GM21526 (cell line): ENCODE data around the gene CAMK4.

Experiments used
- ATAC-seq: cut with Tn5 transposase; IDR thresholded peaks from one replicate; pipeline ENCODE4 v1.9.1; 2021; ENCODE audit warnings: moderate library complexity; ENCODE audit not compliant: unreplicated experiment, low FRiP score

Gene CAMK4

DNA sequence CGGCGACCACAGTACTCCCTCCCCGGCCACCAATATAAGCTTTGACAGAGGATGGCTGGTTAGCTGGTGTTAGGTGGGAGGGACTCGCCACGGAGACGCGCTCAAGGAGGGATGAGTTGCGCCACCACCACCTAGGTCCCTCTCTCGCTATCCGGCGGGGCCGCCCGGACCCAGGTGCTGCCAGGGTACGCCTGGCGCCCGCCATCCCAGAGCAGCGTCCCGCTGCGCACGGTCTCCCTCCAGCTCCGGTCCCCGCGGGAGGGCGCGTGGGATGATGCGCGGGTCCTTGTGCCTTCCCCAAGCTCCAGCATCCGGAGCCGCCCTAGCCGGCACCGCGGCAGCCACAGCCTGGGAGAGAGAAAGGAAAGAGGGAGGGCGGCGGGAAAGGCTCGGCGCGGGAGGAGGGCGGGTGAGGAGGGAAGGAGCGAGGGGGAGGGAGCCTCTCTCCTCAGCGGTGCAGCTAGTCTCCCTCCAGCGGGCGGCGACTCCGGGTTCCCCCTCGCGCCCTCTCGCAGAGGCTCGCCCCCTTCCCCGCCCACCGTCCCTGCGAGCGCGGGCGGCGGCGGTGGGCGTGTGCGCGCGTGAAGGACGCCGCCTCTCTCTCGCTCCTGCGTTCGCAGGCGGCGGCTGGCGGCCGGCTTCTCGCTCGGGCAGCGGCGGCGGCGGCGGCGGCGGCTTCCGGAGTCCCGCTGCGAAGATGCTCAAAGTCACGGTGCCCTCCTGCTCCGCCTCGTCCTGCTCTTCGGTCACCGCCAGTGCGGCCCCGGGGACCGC lies at the start of gene CAMK4:
Gene CAMK4, plus strand, starts transcription at position 598 of the 774 bp plus-strand sequence. Its CDS starts 100 bp downstream, at position 698.
- peak; percentile 76 for ATAC-seq

DNA sequence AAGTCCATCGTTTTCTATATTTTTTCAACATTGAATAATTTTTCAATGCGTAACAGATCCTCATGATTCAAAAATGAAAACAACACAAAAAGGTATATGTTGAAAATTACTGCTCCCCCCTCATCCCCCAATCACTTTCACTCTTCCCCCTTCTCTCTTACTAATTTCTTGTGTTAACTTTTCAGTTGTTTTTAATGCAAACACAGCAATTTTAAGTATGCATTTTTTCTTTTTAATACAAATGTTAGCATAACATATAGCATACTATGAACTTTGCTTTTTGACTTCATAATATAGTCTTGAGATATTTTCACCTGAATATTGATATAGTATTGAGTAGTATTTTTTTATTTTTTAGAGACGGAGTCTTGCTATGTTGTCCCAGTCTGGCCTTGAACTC lies 41.1 kb upstream of the CAMK4 start:
- ATAC-seq = no peak

DNA sequence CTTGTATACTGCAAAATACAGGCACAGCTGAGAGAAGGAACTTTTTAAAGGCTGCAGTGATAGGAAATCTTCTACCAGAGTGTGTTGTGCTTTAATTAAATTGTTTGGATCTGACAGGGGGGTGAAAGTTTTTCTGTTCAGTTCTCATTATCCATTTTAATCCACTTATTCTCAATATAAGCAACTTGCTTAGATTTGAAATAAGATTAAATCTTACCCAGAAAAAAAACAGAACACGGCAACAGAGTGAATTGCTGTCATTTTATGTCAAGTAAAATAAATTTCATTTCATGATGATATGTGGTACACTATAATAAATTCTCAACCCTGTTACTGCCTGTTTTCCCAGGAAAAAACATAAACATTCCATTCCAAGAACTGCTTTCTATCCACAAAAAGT lies 37.1 kb upstream of the CAMK4 start:
- ATAC-seq = no peak

DNA sequence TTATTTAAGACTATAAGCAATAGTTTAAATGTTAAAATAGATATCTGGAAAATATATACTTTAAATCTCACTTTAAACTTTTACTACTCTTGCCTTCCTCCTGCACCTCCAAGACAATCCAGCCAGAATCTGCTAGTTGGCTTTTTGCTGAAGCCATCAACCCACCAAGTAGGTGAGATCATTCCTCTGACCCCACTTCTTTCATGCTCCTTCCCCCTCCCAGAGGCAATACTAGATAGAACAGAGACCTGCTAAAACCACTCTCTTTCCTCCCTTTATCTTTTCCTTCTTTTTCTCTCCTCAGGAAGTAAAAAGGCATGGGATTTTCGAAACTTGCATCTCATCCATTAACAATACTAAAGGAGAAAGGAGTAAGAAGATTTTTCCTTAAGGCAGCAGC lies 30.1 kb upstream of the CAMK4 start:
- ATAC-seq = no peak

DNA sequence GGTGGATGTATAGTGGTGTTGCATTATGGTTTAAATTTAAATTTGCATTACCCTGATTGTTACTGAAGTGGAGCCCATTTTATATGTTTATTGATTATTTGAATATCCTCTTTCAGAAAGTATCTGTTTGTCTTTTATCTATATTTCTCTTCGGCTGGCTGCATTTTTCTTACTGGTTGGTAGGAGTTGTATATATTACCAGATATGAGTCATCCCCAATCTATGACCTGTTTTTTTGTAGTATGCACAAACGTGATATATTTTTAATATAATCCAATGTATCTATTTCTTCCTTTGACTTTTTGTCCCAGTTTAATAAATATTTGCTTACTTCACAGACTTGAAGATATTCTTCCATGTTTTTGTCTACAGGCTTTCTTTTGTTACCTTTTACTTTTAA lies 29.3 kb upstream of the CAMK4 start:
- ATAC-seq = no peak

DNA sequence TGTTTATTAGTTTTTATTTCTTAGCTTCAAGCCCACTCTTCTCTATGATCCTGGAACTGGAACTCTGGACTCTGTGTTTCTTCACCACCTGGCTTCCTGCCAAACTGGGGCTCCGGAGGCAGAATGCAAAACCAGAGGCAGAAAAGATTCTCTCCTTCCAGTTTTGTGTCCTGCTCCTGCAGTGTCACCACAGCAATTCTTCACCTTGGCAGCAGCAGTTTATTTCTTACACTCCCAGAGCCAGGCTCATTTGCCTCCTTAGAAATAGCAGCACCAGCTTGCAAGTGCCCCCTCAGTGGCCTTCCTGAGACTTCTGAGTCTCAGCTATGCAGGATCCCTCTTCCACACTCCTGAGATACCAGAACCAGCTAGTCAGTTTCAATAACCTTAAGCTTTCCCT lies 26.7 kb upstream of the CAMK4 start:
- no peak for ATAC-seq

DNA sequence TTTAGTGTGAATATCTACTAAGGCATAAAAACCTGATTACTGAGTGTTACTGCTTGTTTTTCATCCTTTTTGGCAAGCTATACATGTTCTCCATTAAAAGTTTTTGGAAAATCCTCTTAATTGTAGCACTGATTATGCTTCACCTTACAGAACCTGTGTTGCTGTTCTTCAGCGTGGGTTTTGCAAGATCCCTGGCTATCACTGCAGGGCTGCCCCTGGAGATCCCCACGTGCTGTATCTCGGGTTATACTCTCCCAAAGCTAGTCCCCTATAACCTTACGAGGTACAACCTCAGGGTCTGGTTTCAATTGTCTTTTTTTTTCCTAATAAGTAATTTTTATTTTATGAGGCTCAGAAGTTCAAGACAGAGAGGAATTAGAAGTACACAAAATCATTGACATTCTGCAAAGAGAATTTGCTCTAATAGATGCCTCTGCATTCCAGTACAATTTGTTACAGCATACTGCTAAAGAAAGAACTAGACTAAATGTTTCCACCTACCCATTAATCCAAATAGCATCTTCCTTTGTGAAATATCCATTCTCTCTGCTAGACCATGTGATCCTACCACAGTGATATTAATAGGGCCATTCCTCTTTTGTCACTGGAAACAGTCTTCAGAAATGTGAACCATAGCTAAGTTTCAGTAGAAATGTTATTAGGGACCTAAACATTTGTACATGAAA lies 25.8 kb upstream of the CAMK4 start:
- no peak for ATAC-seq

DNA sequence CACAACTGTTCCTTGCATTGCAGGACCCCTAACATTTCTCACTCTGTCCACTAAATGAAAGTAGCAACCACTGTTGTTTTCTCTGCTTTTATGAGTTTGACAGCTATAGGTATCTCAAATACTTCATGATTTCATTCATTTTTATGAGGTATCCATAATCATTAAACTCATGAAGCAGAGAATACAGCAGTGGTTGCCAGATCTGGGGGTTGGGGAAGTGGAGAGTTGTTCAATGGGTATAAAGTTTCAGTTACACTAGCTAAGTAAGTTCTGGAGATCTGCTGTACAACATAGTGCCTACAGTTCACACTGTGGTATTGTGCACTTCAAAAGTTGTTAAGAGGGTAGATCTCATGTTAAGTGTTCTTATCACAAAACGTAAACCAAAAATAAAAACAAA lies 23.4 kb upstream of the CAMK4 start:
- no peak for ATAC-seq

DNA sequence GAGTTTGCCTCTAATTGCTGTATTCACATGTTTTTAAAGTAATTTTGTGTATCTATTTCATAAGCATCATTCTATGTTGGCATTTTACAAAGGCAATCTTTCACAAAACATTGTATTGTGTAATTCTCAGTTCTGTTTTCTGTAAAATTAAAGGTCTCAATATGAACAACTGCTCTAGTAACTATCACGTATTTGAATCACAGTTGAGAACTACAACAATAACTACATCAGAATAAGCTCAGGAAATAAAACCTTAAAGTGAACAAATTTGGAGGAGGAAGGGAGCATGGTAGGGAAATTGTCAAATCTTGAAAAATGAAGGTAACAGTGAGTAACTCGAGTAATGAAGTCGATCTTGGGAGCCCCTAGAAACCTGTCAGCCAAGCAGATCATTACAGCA lies 22.5 kb upstream of the CAMK4 start:
- no peak for ATAC-seq

DNA sequence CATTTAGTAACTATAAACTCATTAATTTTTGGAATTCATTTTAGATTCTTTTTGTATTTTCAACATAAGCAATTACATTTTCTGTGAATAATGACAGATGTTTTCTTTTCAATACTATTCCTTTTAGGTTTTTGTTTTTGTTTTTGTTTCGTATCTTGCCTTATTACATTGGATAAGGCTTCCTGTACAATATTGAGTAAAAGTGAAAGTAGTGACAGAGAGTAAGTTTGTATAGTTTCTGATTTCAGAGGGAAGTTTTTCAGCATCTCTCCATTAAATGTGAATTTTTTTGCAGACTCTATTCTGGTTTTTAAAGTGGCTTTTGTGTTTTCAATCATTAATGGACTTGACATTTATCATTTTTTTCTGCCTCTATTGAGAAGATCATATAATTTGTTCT lies 12.8 kb upstream of the CAMK4 start:
- ATAC-seq = peak; percentile 85

DNA sequence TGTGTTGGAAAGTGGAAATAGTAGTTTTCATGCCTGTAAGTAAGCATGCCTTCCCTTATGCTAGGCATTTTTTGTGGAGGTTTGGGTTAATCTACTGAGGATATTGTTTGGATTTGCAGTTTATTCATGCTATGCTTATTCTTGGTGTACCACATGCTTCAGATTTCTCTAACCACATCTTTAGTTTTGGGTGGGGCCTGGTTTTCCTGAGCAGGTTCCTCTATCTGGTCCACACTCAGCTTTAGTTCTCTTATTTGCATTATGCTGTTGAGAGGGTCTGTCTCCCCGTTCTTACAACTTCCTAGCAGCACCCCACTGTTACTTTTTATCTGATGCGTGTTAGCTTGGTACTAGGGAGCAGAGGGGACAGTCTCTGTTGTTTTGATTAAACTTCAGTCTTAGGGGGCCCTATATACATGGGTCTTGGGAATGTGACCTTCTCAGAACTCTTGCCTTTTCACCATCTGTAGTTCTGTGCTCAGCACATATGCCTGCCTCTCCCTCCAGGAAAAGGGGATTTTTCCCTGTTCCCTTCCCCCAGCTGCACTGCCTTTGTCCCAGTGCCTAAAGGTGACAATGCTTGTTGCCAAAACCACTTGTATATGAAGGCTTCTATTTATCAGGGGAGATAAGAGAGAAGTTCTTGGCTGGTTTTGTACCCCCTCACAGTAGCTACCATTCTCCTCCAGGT lies 10.0 kb upstream of the CAMK4 start:
- no peak for ATAC-seq

DNA sequence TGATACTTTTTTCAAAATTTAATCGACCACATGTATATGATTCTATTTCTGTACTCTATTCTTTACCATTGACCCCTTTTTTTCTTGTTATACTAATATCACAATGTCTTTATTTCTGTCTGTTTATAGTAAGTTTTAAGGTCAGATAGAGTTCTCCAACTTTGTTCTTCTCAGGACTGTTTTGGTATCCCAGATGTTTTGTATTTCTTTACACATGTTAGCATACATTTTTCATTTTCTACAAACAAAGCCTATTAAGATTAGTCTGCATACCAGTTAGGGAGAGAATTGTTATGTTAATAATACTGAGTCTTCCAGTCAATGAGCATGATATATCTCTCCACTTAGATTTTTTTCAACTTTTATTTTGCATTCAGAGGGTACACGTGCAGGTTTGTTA lies 8.2 kb upstream of the CAMK4 start:
- ATAC-seq = no peak

DNA sequence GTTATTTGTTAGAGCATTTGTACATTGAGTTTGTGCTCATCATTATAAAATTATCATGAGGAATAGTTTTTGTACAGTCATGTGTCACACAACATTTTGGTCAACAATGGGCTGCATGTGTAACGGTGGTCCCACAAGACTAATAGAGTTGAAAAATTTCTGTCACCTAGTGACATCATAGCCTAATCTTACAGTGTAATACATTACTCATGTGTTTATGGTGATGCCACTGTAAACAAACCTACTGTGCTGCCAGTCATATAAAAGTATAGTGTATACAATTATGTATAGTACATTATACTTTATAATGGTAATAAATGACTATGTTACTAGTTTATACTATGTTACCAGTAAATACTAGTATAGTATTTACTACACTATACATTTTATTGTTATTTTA lies 3.0 kb upstream of the CAMK4 start:
- no peak for ATAC-seq

DNA sequence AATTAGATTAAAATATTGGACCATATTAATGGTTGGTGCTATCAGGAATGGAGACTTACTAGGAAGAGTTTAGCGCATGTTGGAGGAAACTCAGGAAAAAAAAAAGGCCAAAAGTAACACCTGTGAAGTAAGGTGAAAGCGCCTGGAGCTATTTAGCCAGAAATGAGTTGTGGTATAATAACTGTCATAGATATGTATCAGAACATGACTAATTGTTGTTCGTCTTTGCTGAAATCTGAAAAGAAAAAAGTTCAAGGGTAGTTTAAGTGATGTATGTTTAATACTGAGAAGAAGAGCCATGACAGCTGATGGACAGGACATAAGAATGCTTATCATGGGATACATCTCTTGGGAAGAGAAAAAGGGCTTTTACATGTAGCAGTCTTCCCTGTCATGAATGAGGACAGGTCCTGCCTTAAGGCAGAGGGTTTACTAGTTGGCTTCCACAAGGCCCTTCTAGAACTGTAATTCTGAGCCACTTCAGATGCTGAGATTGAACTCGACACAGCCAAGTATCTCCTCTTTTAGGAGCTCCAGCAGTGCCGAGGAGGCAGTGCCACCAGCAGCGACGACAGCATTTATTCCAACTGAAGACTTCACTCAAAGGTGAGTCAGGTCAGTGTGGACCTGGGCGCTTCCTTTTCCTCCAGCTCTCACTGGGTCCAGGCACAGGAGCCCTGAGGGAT lies 940 bp upstream of the CAMK4 start:
- peak; percentile 3 for ATAC-seq

DNA sequence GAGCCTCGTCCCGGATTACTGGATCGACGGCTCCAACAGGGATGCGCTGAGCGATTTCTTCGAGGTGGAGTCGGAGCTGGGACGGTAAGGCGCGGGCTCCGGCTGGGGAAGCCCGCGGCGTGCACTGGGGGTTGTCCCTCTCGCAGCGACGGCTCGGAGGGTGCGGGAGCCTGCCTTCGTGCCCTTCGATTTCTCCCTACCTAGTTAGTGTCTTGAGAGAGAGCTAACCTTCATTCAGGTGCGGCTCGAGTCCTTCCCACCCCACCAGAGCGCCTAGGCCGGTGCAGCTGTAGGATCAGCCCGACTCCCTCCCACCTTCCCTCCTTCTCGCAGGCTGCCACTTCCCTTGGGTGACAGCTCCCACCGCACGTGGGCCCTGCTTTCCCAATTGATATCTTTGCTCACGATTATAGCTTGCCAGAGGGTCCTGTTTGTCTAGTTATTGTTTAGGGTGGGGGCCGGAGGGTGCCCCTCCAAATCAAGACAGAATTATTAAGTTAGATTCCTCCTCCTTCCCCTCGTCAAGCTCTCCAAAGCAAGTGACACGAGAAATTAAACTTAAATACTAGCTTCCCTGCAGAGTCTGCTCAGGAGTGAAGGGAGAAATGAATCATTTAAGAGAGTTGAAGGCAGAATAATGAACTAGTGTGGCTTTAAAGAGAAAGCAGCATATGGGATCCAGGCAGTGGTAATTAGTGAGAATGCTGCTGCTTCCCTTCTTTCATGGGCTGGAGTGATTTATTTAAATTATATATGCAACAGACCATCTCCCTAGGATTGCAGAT lies 569 bp downstream of the CAMK4 start:
- ATAC-seq = peak; percentile 25

DNA sequence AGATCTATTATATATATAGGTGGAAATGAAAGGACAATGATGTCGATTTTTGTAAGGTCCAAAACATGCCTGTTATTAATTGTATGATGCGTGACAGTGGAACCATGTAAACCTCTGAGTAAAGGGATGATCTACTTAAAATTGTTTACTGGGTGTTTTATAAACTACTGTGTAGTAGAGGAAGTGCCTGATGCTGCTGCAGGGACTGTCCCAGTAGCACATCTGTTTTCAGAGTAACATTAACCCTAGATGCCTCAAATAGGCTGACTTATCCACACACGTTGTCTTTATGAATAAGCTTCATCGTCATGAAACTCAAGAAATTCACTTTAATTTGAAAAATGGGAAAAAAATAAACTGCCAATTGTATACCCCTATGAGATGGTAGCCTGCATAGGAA lies 1.7 kb downstream of the CAMK4 start:
- ATAC-seq = no peak

DNA sequence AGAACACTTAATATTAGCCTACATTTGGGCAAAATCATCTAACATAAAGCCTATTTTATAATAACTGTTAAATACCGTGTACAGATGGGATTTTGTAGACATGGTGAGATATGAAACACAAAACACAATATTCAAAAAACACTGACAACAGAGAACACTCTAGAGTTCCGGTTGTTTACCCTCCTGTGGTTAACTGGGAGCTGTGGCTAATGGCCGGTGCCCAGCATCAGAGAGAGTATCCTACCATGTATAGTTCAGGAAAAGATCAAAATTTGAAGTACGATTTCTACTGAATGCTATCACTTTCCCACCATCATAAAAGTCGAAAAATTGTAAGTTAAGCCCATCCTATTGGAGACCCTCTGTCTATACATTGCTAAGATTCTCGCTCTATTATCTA lies 2.4 kb downstream of the CAMK4 start:
- no peak for ATAC-seq

DNA sequence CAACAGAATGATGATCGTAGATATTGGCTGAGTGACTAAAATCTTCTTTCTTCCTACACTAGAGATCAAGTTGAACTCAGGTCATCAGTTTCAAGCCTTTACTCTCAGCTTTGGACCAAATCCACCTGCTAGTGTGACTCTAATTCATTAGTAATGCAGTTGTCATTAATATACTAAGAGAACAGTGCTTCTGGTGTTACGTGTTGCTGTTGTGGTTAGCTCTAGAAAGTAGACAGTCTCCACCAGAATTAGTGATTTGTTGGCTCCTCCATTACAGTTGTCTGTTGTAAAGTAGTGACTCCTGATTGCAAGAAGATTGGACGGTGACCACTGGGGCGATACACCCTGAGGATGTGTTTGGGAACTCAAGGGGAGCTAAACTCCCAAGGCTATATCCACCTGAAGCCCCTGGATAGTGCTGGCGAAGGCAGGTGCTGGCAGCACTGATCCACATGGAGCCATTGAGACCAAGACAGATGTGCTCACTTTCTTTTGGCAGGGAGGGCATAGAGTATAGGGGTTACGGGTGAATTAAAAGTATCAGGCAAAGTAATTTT lies 3.1 kb downstream of the CAMK4 start:
- no peak for ATAC-seq

DNA sequence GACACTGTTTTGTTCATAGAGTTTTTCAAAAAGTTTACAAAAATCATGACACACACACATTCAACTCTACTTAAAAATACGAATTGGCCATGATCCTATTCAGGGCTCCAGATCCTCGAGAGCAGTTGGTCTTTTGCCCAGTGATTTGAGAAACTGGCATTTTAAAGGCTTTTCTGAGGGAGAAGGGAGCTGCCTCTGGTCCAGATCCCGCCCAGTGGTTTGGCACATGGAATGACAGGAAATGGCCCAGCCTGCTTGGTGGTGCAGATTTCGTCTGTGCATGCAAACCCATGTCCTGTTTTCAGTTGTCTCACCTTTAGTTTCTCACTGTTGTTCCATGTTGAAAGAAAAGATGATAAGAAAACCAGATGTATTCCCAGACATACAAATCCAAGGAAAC lies 3.6 kb downstream of the CAMK4 start:
- ATAC-seq = no peak
